ENCODE results near the gene PPP4C. TPM values are rescaled to one million over a fixed set of nuclear protein-coding genes. Genes with fewer than 3 reads are reported as not detected.

The PPP4C gene
- total RNA-seq, 1 experiment from 2014 or later: 134 TPM

GRCh38 chr16:30054451-30054850 lies 21.3 kb upstream of the PPP4C start:
- no peak for DNase-seq
- TF ChIP-seq, protein P1, sequence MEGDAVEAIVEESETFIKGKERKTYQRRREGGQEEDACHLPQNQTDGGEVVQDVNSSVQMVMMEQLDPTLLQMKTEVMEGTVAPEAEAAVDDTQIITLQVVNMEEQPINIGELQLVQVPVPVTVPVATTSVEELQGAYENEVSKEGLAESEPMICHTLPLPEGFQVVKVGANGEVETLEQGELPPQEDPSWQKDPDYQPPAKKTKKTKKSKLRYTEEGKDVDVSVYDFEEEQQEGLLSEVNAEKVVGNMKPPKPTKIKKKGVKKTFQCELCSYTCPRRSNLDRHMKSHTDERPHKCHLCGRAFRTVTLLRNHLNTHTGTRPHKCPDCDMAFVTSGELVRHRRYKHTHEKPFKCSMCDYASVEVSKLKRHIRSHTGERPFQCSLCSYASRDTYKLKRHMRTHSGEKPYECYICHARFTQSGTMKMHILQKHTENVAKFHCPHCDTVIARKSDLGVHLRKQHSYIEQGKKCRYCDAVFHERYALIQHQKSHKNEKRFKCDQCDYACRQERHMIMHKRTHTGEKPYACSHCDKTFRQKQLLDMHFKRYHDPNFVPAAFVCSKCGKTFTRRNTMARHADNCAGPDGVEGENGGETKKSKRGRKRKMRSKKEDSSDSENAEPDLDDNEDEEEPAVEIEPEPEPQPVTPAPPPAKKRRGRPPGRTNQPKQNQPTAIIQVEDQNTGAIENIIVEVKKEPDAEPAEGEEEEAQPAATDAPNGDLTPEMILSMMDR (IDR thresholded peaks at IDR 0.05; ENCODE audit: insufficient read depth in 1 of 2, low read depth in 1 of 2, low read length in 1 of 2, severe bottlenecking in 1 of 2, unreplicated experiment in 1 of 2): no peak
- H3K27me3 Mint-ChIP-seq (ENCODE audit: insufficient read depth, unreplicated experiment): no peaks in the 10 kb centered on the region
- intact Hi-C loops (cut with micrococcal nuclease; ENCODE audit: unreplicated experiment): no loop called here
- H3K36me3 Mint-ChIP-seq (ENCODE audit: insufficient read depth, unreplicated experiment): peaks cover 19% of the 10 kb centered on the region
- Histone ChIP-seq H3K4me1 (peaks cover 5% of the 10 kb centered on the region; the same call in 1 of the 2 replicates), H3K27me3 (replicated peaks; ENCODE audit: control insufficient read depth, insufficient read depth, low read length) (no peaks in the 10 kb centered on the region), H3K36me3 (ENCODE audit: control insufficient read depth, insufficient read depth, low read length) (no peaks in the 10 kb centered on the region), H3K9me3 (no peaks in the 10 kb centered on the region), H3K4me3 (ENCODE audit: low read depth, low read length) (no peak overlapping the region)
- H3K9me3 Mint-ChIP-seq (ENCODE audit: unreplicated experiment): no peaks in the 10 kb centered on the region
- H3K4me3 Mint-ChIP-seq (ENCODE audit: unreplicated experiment): peak overlapping the region; percentile 7
- BruUV-seq (replicated peaks): no TSS peak
- CTCF ChIA-PET: interaction anchor here (0.9 to 1.2 kb wide), 2 partner anchors 11 kb away, joined by 3 read pairs; partner anchors contain the start of gene ALDOA
- H3K27ac Mint-ChIP-seq (ENCODE audit: unreplicated experiment): no peak overlapping the region
- peaks cover 8% of the 10 kb centered on the region for H3K4me1 Mint-ChIP-seq (ENCODE audit: low read depth, unreplicated experiment)
- POLR2A ChIA-PET: no interaction called here

DNA sequence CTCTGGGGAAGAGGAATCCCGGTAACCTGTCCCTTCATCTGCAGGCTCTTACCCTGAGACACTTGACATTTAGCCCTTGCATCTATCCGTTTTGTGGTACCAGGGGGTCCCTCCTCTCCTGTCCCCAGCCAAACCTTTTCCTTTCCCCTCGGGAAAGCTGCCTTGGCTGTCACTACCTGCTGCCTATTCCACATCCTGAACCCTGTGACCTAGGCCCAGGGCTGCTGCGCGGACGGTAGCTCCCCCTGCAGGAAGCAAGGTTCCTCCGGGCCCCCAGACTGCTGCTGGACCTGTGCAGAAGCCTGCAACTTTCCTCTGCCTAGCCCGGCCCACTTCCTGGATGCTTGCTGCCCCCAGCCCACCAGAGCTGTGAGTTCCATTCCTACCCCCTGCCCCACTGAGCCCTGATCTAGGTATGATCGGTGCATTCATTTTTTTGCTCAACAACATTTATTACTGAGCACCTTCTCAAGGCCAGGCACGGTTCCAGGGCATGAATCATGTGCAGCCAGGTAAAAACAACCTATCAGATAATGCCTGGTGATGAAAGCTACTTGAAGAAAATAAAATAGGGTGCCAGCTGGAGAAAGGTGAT lies 20.7 kb upstream of the PPP4C start:
- Mint-ChIP-seq H3K9me3 (ENCODE audit: unreplicated experiment) (no peaks in the 10 kb centered on the region), H3K27me3 (ENCODE audit: insufficient read depth, unreplicated experiment) (no peaks in the 10 kb centered on the region), H3K36me3 (ENCODE audit: insufficient read depth, unreplicated experiment) (peaks cover 19% of the 10 kb centered on the region), H3K4me3 (ENCODE audit: unreplicated experiment) (peak overlapping the region; percentile 7), H3K27ac (ENCODE audit: unreplicated experiment) (no peak overlapping the region), H3K4me1 (ENCODE audit: low read depth, unreplicated experiment) (peaks cover 8% of the 10 kb centered on the region)
- peak in 1 of 2 experiments; percentile 47 for DNase-seq
- peaks cover 5% of the 10 kb centered on the region; the same call in 1 of the 2 replicates for H3K4me1 ChIP-seq
- H3K27me3 ChIP-seq (replicated peaks; ENCODE audit: control insufficient read depth, insufficient read depth, low read length): no peaks in the 10 kb centered on the region
- H3K4me3 ChIP-seq (ENCODE audit: low read depth, low read length): no peak overlapping the region
- intact Hi-C loops (cut with micrococcal nuclease; ENCODE audit: unreplicated experiment): no loop called here
- H3K9me3 ChIP-seq: no peaks in the 10 kb centered on the region
- no peaks in the 10 kb centered on the region for H3K36me3 ChIP-seq (ENCODE audit: control insufficient read depth, insufficient read depth, low read length)
- TF ChIP-seq, protein P1 (IDR thresholded peaks at IDR 0.05; ENCODE audit: insufficient read depth in 1 of 2, low read depth in 1 of 2, low read length in 1 of 2, severe bottlenecking in 1 of 2, unreplicated experiment in 1 of 2): peak; percentile 24 to 37
- POLR2A ChIA-PET: interaction anchor here (1.6 kb wide), 1 partner anchor 10 kb away, joined by 7 read pairs; the partner anchor contains the start of gene ALDOA
- CTCF ChIA-PET: interaction anchor here (1.2 kb wide), 1 partner anchor 12 kb away, joined by 3 read pairs; no protein-coding TSS in a partner anchor
- no TSS peak for BruUV-seq (replicated peaks)

DNA sequence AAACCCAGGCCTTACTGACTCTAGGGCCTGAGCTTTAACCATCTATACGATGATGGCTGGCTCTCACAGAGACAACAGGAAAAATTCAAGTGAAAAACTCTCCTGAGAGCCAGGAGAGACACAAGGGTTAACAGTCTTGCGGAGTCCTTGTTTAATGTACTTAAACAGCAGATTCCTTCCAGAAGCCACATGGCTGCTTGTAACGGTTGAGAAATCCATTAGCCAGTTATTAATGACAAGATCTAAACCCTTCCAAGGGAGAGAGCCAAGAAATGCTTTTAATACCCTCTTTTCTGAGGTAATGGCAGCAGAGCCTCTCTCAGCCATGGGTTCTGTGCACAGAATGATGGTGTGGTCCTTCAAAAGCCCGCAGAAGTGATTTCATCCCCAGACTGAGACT lies 15.4 kb upstream of the PPP4C start:
- Histone ChIP-seq H3K4me1 (peaks cover 4% of the 10 kb centered on the region; the same call in 1 of the 2 replicates), H3K4me3 (ENCODE audit: low read depth, low read length) (no peak overlapping the region), H3K27me3 (replicated peaks; ENCODE audit: control insufficient read depth, insufficient read depth, low read length) (no peaks in the 10 kb centered on the region), H3K9me3 (no peaks in the 10 kb centered on the region), H3K36me3 (ENCODE audit: control insufficient read depth, insufficient read depth, low read length) (no peaks in the 10 kb centered on the region)
- intact Hi-C loops (cut with micrococcal nuclease; ENCODE audit: unreplicated experiment): loop anchor here (10.0 kb wide), 1 partner anchor 344 kb away; the partner anchor contains the start of gene ZNF771
- Mint-ChIP-seq H3K4me3 (ENCODE audit: unreplicated experiment) (no peak overlapping the region), H3K27ac (ENCODE audit: unreplicated experiment) (no peak overlapping the region), H3K27me3 (ENCODE audit: insufficient read depth, unreplicated experiment) (no peaks in the 10 kb centered on the region), H3K9me3 (ENCODE audit: unreplicated experiment) (no peaks in the 10 kb centered on the region), H3K4me1 (ENCODE audit: low read depth, unreplicated experiment) (peaks cover 6% of the 10 kb centered on the region), H3K36me3 (ENCODE audit: insufficient read depth, unreplicated experiment) (peaks cover 16% of the 10 kb centered on the region)
- ChIA-PET CTCF (no interaction called here), POLR2A (no interaction called here)
- DNase-seq: no peak
- BruUV-seq (replicated peaks): no TSS peak
- TF ChIP-seq, protein P1 (IDR thresholded peaks at IDR 0.05; ENCODE audit: insufficient read depth in 1 of 2, low read depth in 1 of 2, low read length in 1 of 2, severe bottlenecking in 1 of 2, unreplicated experiment in 1 of 2): no peak

All from Caco-2 (cell line).